GM23248 (cell line): Measurements from ENCODE around the gene ADCY10.
"Not testable (repeated sequence)": the region's sequence is repeated elsewhere in the genome, so short reads cannot be mapped to it uniquely, and the experiment has no call there.

ENCODE experiments used
- EZH2 ChIP-seq: fragments of 200-600 bp; sonication (generic); IDR thresholded peaks from 2 replicates; pipeline ENCODE4 v1.6.1; 2018; ENCODE audit warnings: antibody characterized with exemption, mild to moderate bottlenecking; ENCODE audit not compliant: insufficient read depth, poor library complexity, severe bottlenecking
- EZH2phosphoT487 ChIP-seq: fragments of 200-600 bp; sonication (generic); IDR thresholded peaks from 2 replicates; pipeline ENCODE4 v1.6.1; 2018; ENCODE audit warnings: antibody characterized with exemption, moderate library complexity, mild to moderate bottlenecking, low read depth; ENCODE audit not compliant: insufficient read depth

DNA sequence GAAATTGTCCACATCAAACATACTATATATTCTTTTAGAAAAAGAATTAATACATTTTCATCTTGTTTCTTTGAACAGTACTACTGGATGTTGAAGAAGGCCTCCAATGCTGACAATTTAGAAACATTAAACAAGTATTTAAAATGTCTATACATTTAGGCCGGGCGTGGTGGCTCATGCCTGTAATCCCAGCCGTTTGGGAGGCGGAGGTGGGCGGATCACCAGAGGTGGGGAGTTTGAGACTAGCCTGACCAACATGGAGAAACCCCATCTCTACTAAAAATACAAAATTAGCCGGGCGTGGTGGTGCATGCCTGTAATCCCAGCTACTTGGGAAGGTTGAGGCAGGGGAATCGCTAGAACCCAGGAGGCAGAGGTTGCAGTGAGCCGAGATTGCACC is 15.0 kb upstream of the ADCY10 start:
- TF ChIP-seq EZH2phosphoT487, EZH2: not testable (repeated sequence)
